Transverse colon (tissue), 3 donors: ENCODE results near the gene RAMP1.

Experiments
- CTCF ChIP-seq, 5 experiments: fragments of 200-600 bp in 3 of 5; fragments of 450-650 bp in 2 of 5; sonication (generic) in 3 of 5; IDR thresholded peaks; 1 replicate in 2 of 5; 2 replicates in 3 of 5; pipeline ENCODE4 v1.5.1; 2016 to 2017; ENCODE audit warnings: antibody characterized with exemption in 5 of 5, inconsistent platforms in 3 of 5, mild to moderate bottlenecking in 2 of 5, moderate library complexity in 1 of 5
- EP300 ChIP-seq: sonication (generic); formaldehyde crosslinking; IDR thresholded peaks from one replicate; pipeline ENCODE4 v1.6.1; 2017; ENCODE audit warnings: antibody characterized with exemption, low read depth
- POLR2A ChIP-seq: fragments of 450-650 bp; IDR thresholded peaks from one replicate; pipeline ENCODE4 v1.6.1; 2016; ENCODE audit warnings: antibody characterized with exemption, mild to moderate bottlenecking, moderate library complexity

GRCh38 chr2:237823544-237823943, 35.9 kb upstream of the RAMP1 start:
- TF ChIP-seq POLR2A (no peak), CTCF (IDR thresholded peaks at IDR 0.05) (no peak), EP300 (no peak)
